ENCODE data around the gene HOXD3.

HOXD3 gene

GRCh38 chr2:176174824-176175708, 18.0 kb downstream of the HOXD3 start:
- peak in 1 of 2 donors; percentile 15 for DNase-seq (ENCODE audit: extremely low read depth in 1 of 2, low read depth in 1 of 2)

DNA sequence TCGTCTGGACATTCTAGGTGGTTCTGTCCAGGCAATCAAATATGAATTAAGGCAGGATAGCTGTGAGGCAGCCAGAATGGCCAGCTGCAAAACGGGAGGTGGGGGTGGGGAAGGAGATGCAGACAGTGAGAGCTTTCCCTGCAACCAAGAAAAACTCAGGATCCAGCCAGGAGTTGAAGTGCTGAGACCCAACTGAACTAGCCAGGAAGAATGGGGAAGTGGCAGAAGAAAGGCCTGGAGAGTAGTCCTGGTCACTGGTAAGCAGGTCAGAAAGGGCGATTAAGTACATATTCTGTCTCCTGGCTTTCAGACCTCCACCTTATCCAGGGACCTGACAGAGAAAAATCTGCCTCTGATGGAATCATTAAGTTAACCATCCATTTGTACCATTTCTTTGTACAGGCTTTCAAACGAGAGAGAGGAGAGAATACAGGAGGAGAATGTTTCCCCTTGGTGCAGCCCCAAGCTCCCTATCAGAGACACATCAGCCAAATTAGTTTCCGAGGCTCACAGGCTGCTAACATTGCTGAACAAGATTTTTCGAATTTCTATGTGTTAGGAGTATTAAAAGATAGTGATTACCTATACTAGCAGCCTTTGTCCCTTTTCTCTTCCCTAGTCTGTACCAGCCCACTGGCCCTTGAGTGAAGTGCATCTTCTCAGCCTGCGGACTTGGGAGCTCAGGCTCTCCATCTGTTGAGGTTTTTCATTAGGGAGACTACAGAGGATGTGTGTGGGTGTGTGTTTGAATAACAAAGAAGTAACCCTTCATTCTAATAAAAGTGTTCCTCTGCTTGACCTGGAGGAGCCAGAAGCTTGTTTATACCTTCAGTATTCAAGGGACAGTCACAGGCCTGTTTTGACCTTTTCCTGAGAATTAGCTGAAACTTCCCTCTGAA, 18.9 kb downstream of the HOXD3 start:
- no peak for DNase-seq (ENCODE audit: extremely low read depth in 1 of 2, low read depth in 1 of 2)

DNA sequence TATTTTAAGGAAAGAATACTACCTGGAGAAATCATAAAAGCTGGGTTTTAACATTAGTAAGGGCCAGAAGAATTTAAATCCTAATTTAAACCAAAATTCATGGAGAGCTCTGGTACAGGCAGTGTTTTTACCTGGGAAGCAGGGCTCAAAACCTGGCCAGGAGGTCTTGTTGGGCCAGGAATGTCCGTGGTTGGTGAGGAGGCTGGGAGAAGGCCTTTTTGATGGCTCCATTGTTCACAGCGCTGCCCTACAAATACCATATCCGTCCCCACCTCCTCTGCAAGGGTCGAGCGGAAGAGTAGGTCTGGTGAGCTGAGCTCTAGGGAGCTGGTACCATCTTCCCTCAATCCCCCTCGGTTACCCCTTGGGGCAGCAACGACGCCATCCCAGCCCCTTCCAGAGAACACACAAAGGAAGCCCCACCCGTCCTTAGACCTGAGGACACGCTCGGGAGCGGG, 20.5 kb downstream of the HOXD3 start:
- no peak for DNase-seq (ENCODE audit: extremely low read depth in 1 of 2, low read depth in 1 of 2)

DNA sequence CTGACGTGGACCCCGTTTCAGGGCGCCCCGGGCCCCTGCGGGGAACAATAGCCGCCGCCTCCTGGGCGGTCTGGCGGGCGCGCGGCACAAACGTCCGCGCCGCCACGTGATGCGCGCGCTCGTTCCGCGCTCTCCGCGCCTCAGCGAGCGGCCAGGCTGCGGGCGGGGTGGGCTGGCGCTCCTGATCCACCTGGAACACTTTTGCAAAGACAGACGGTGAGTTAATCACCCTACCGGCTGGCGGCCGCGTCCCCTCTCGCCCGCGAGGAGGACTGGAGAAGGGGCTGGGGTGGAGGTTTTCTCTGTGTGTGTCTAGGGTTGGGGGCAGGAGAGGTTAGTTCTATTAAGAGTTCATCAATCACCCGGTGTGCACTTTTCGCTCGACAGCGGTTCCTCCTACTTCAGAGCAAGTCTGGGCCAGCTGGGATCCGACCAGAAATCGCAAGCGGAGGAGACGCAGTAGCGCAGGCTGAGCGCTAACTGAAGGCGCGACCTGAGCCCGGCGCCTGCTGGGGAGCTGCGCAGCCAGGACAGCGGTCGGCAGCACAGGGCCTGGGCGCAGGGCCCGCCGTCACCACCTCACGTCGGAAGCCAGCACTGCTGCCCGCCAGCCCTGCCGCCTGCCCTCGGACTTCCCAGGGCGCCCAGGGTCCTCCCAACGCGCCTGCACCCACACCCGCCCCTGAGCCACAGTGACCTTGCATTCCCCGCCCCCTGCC, 21.1 kb downstream of the HOXD3 start:
- no peak for DNase-seq (ENCODE audit: extremely low read depth in 1 of 2, low read depth in 1 of 2)

GRCh38 chr2:176178757-176179295, 21.7 kb downstream of the HOXD3 start:
- DNase-seq (ENCODE audit: extremely low read depth in 1 of 2, low read depth in 1 of 2) = no peak

- DNase-seq (ENCODE audit: extremely low read depth in 1 of 2, low read depth in 1 of 2) = no peak
Measured at GRCh38 chr2:176181551-176181950, 24.4 kb downstream of the HOXD3 start.

- no peak for DNase-seq (ENCODE audit: extremely low read depth in 1 of 2, low read depth in 1 of 2)
Measured at GRCh38 chr2:176182671-176183070, 25.6 kb downstream of the HOXD3 start.

DNA sequence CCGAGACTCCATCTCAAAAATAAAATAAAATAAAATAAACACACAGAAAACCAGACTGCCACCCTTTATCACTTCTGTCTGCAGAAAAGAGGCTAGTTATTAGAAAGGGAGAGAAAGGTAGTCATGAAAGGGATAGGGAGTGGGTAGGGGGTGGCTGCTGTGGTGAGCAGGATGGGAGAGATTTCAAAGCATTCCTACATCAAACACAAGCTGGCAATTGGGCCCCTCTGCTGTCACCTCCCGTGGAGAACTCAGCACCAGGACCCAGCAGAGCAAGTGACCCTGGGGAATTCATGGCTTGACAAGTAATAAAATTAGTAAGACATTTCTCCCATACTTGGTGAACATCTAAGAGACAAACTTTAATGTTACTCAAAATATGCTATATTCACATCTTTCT, 27.6 kb downstream of the HOXD3 start:
- no peak for DNase-seq (ENCODE audit: extremely low read depth in 1 of 2, low read depth in 1 of 2)

DNA sequence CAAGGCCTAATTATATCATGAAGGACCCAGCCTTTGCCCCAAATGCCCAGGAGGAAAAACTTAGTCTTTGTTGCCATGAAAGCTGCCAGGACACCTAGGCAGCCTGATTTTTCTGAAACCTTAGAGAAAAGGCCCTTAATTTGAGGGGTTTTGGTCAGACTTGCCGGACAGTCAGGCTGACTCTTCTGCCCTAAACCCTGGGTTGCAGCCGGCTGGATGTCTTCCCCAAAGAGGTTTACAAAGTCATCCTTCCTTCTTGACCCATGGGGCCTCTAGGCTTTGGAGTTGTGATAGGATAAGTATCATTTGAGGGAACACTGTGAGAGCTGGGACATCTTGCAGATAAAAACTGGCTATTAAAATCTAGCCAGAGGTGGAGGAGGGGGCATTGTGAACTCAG, 28.9 kb downstream of the HOXD3 start:
- DNase-seq (ENCODE audit: extremely low read depth in 1 of 2, low read depth in 1 of 2) = no peak

DNA sequence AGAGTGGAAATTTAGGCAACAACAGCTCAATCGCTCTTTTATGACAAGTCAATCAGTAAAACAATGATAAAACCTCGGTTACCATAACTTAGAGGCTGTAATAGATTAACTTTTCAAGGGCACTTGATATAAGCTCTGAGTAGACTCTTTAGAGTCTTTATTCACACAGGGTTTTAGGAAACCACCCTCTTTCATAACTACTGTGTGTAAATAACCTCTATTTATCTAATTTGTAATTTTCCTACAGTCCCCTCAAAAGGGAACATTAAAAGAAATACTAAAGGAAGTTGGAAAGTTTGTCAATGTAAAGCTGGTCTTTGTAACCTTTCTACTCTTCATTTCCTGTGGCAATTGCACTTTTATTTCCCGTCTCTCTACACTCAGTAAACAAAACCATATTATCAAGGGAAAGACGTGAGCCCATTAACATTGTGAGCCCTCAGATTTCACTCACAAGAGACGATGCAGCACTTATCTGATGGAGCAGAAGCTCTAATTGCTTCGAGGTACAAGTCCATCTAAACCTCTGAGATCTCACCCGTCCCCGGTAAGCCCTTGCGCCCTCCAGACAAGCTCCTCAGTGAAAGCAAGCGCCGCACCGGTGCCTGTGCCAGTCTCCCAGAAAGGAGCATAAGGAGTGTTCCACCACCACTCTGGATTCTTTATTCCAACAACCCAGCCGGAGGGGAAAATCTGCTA, 30.2 kb downstream of the HOXD3 start:
- DNase-seq (ENCODE audit: extremely low read depth in 1 of 2, low read depth in 1 of 2) = no peak

DNA sequence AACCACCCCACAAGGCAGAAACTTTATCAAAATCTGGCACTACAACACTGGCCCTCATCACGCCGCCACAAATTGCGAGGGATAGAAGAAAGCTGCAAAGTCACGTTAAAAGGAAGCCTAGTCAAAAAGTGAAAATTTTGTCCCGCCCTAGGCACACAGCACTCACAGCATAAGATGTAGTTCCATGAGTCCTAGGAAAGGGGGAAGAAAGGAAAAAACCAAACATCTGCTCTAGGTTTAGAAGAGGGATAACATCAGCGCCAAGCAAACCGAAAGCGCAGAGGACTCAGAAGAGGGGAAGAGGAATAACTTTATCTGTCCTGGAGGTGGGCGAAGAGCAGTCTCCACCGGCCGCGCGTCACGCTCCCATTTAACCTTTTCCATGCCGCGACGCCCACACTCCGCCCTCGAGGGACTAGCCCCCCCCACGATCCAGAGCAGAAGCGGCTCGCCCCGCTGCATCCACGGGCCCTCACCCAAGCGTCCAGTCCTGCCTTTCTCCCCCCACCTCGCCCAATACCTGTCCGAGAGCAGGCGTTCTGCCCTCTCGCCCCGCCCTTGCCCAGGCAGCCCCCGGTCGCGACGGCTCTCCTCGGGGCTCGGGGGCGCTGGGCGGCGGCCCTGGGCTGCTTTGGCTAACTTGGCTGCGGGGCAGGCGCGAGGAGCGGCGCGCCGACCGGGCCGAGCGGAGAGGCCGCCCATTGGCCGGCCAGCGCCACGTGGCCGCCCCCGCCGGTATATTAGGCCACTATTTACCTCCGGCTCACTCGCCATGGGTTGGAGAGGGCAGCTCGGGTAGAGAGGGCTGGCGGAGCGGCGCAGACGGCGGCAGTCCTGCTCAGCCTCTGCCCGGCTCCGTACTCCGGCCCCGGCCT, 31.0 kb downstream of the HOXD3 start, which contains the start of gene HOXD1:
TSS of gene HOXD1 (plus strand) at position 770 of the 875 bp plus-strand sequence. CDS start 134 bp downstream, outside the sequence.
- DNase-seq (ENCODE audit: extremely low read depth in 1 of 2, low read depth in 1 of 2) = no peak

DNA sequence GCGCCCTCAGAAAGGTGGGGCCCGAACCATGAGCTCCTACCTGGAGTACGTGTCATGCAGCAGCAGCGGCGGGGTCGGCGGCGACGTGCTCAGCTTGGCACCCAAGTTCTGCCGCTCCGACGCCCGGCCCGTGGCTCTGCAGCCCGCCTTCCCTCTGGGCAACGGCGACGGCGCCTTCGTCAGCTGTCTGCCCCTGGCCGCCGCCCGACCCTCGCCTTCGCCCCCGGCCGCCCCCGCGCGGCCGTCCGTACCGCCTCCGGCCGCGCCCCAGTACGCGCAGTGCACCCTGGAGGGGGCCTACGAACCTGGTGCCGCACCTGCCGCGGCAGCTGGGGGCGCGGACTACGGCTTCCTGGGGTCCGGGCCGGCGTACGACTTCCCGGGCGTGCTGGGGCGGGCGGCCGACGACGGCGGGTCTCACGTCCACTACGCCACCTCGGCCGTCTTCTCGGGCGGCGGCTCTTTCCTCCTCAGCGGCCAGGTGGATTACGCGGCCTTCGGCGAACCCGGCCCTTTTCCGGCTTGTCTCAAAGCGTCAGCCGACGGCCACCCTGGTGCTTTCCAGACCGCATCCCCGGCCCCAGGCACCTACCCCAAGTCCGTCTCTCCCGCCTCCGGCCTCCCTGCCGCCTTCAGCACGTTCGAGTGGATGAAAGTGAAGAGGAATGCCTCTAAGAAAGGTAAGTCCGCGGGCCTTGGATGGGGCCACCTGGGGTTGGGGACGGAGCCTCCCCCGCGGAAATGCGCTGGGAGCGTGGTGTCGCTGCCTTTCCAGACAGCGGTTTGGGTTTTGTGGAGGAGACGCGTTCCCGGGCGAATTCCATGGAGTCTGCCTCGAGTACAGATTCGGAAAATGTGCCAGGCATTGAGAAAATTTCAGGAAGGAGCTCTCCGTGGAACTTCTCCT, 31.9 kb downstream of the HOXD3 start:
- no peak for DNase-seq (ENCODE audit: extremely low read depth in 1 of 2, low read depth in 1 of 2)

GRCh38 chr2:176189681-176190641, 32.9 kb downstream of the HOXD3 start:
- no peak for DNase-seq (ENCODE audit: extremely low read depth in 1 of 2, low read depth in 1 of 2)

GRCh38 chr2:176192351-176192750, 35.2 kb downstream of the HOXD3 start:
- no peak for DNase-seq (ENCODE audit: extremely low read depth in 1 of 2, low read depth in 1 of 2)

- DNase-seq (ENCODE audit: extremely low read depth in 1 of 2, low read depth in 1 of 2) = no peak
Measured at GRCh38 chr2:176193048-176193447, 35.9 kb downstream of the HOXD3 start.

DNA sequence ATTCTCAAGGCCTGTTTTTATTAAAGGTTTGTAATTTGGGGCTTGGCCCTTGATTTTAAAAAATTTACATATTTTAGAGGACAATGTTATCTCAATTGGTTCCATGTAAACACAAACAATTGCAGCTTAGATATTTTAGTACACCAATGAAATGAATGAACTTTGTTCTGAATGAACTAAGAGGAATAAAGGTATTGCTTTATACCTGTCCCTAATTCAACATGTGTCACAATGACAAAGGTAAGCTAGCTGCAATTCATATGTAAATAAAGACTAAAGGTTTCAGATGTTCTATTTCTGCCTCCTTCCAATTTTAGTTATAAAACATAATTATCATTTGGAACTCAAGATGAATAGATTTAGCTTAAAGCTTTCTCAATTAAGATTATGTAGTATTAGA, 42.8 kb downstream of the HOXD3 start:
- no peak for DNase-seq (ENCODE audit: extremely low read depth in 1 of 2, low read depth in 1 of 2)

GRCh38 chr2:176200971-176201370, 43.9 kb downstream of the HOXD3 start:
- no peak for DNase-seq (ENCODE audit: extremely low read depth in 1 of 2, low read depth in 1 of 2)

All from stimulated activated CD8-positive, alpha-beta memory T cell treated with anti-CD3 and anti-CD28 coated beads, Interleukin-7, amount 100 ng/mL, for 48 hours (primary cell).